Activated CD4-positive, alpha-beta memory T cell treated with anti-CD3 and anti-CD28 coated beads for 36 hours (primary cell): ENCODE results near the gene PPRC1. TPM values are rescaled to one million over a fixed set of nuclear protein-coding genes. Genes with fewer than 3 reads are reported as not detected.
A peak's percentile ranks its signal among the peaks of the same experiment; 100 is the strongest.

ENCODE experiments used
- CTCF ChIA-PET: fragments of 350-600 bp; sonication (Branson Sonifier 250); formaldehyde crosslinking; loops from one replicate; lab custom pipeline; 2021; ENCODE audit warnings: antibody characterized with exemption, inconsistent platforms; lab: Charles Lee
- POLR2A ChIA-PET: fragments of 350-600 bp; sonication (Branson Sonifier 250); formaldehyde crosslinking; loops from one replicate; lab custom pipeline; 2021; ENCODE audit warnings: antibody characterized with exemption; lab: Charles Lee
- DNase-seq: peaks from one replicate; pipeline ENCODE4 v3.0.0-alpha.2; 2020
- H3K27ac Mint-ChIP-seq: one replicate; pipeline ENCODE4 v1.8.0; 2021; ENCODE audit warnings: mixed read lengths
- H3K27me3 Mint-ChIP-seq: one replicate; pipeline ENCODE4 v1.8.0; 2021; ENCODE audit warnings: mixed read lengths
- H3K36me3 Mint-ChIP-seq: one replicate; pipeline ENCODE4 v1.8.0; 2021; ENCODE audit warnings: mixed read lengths
- H3K4me1 Mint-ChIP-seq: one replicate; pipeline ENCODE4 v1.8.0; 2021; ENCODE audit warnings: low read depth, mixed read lengths
- H3K4me3 Mint-ChIP-seq: one replicate; pipeline ENCODE4 v1.8.0; 2021; ENCODE audit warnings: mild to moderate bottlenecking, mixed read lengths
- H3K9me3 Mint-ChIP-seq: one replicate; pipeline ENCODE4 v1.8.0; 2021; ENCODE audit warnings: mixed read lengths
- intact Hi-C: fragments of 100-400 bp; cut with micrococcal nuclease; formaldehyde crosslinking; loops from one replicate; pipeline ENCODE4 v1.15.1; 2023
- total RNA-seq, 2 experiments: library from RNA; stranded (reverse); gene quantifications; one replicate each; pipeline ENCODE4 v1.2.3, GENCODE V29; 2021

The PPRC1 gene
- total RNA-seq, 2 experiments from 2014 or later: 59.1 to 65.9 TPM

- H3K4me1 Mint-ChIP-seq: peaks cover 52% of the 10 kb centered on the region
- CTCF ChIA-PET: interaction anchor here (1.8 kb wide), 1 partner anchor 13 kb away, joined by 10 read pairs; the partner anchor contains the start of gene PPRC1
- POLR2A ChIA-PET: interaction anchor here (1.3 to 1.4 kb wide), 2 partner anchors 8 to 34 kb away, joined by 3 read pairs; no protein-coding TSS in a partner anchor
These were observed 13.3 kb upstream of the PPRC1 start for GRCh38 chr10:102119417-102120141.

GRCh38 chr10:102120142-102120990, 12.5 kb upstream of the PPRC1 start, which contains the start of gene LDB1:
Gene LDB1, minus strand, starts transcription at chr10:102120368. Its CDS starts 258 bp downstream, at chr10:102120110.
- ChIA-PET POLR2A (no interaction called here), CTCF (interaction anchor here (4.1 kb wide), 1 partner anchor 11 kb away, joined by 37 read pairs; the partner anchor contains the start of gene PPRC1)
- H3K27me3 Mint-ChIP-seq: no peaks in the 10 kb centered on the region
- peaks cover 49% of the 10 kb centered on the region for H3K4me1 Mint-ChIP-seq
- DNase-seq: peak; percentile 74
- peak within 1 kb of the TSS; percentile 92 for H3K4me3 Mint-ChIP-seq
- peak within 1 kb of the TSS; percentile 96 for H3K27ac Mint-ChIP-seq
- intact Hi-C loops: no loop called here
- H3K36me3 Mint-ChIP-seq: no peaks in the 10 kb centered on the region
- H3K9me3 Mint-ChIP-seq: no peaks in the 10 kb centered on the region

More at GRCh38 chr10:102119417-102120141, 13.3 kb upstream of the PPRC1 start:
- Mint-ChIP-seq H3K4me3 (peak overlapping the region; percentile 92), H3K36me3 (peaks cover 1% of the 10 kb centered on the region), H3K27me3 (no peaks in the 10 kb centered on the region), H3K9me3 (no peaks in the 10 kb centered on the region), H3K27ac (peak overlapping the region; percentile 96)
- intact Hi-C loops: loop anchor here (1.0 to 2.0 kb wide), 2 partner anchors 126 to 301 kb away; partner anchors contain the start of genes GBF1 and OGA
- peak; percentile 75 for DNase-seq

DNA sequence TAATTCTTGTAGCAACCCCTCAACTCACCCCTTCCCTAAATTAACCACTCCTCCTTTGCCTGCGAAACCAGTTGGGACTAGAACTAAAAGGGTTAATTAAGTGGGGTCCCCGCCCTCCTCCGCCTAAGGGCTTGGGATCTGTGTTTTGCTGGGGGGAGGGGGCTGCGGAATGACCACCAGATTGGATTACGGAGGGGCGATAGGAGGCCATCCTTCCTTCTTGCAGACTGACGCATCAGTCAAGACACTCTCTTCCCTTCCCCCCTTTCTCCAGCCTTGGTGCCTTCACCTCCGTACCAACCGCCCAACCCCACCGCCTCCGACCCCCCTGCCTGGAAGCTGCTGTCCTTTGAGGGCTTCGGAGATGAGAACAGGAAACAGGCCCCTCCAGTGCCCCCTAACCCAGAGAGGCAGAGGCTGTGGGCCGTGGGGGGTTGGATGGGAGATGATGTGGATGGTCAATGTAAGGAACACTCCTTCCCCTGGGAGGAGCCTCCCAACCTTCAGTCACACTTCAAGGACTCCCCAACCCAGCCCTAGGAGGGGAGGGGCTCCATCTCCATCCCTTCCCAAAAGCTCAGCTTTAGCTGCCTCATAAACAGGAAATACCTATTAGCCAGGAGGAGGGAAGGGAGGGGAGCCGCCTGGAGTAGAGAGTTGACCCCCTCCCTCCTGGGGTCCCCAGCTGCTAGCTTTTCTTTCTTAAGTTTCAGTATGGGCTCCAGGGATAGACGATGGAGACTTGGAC, 11.7 kb upstream of the PPRC1 start:
- CTCF ChIA-PET: interaction anchor here (0.6 to 4.1 kb wide), 2 partner anchors 11 to 50 kb away, joined by 3 to 37 read pairs; partner anchors contain the start of gene PPRC1
- H3K4me3 Mint-ChIP-seq: peak overlapping the region; percentile 92
- intact Hi-C loops: no loop called here
- H3K36me3 Mint-ChIP-seq: no peaks in the 10 kb centered on the region
- peak overlapping the region; percentile 96 for H3K27ac Mint-ChIP-seq
- no peaks in the 10 kb centered on the region for H3K9me3 Mint-ChIP-seq
- POLR2A ChIA-PET: no interaction called here
- no peaks in the 10 kb centered on the region for H3K27me3 Mint-ChIP-seq
- peak; percentile 27 for DNase-seq
- peaks cover 41% of the 10 kb centered on the region for H3K4me1 Mint-ChIP-seq

GRCh38 chr10:102121739-102122372, 11.0 kb upstream of the PPRC1 start:
- Mint-ChIP-seq H3K27ac (peak overlapping the region; percentile 18), H3K27me3 (no peaks in the 10 kb centered on the region), H3K4me3 (no peak overlapping the region), H3K9me3 (no peaks in the 10 kb centered on the region), H3K4me1 (peaks cover 34% of the 10 kb centered on the region), H3K36me3 (no peaks in the 10 kb centered on the region)
- intact Hi-C loops: no loop called here
- POLR2A ChIA-PET: no interaction called here
- CTCF ChIA-PET: interaction anchor here (0.6 to 4.1 kb wide), 2 partner anchors 10 to 49 kb away, joined by 3 to 37 read pairs; partner anchors contain the start of gene PPRC1
- DNase-seq: no peak

DNA sequence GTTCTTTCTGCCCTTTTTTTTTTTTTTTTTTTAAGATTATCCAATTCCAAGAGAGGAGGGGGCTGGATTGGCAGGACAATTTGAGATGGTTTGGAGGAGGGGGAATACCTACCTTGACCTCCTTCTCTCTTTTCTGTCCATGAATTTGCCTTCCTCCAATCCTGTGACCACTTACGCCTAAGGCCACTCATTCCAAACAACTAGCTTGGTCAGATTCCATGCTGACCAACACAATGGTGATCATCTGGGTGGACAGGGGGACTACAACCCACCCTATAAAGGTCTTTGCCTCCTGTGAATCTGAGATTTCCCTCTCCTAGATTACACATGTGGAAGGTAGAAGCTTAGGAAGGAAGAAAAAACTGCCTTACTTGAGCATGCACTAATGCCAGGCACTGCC, 10.4 kb upstream of the PPRC1 start:
- CTCF ChIA-PET: interaction anchor here (4.1 kb wide), 1 partner anchor 9 kb away, joined by 37 read pairs; the partner anchor contains the start of gene PPRC1
- DNase-seq: no peak
- Mint-ChIP-seq H3K9me3 (no peaks in the 10 kb centered on the region), H3K4me1 (peaks cover 28% of the 10 kb centered on the region), H3K27me3 (no peaks in the 10 kb centered on the region), H3K27ac (no peak overlapping the region), H3K4me3 (no peak overlapping the region), H3K36me3 (no peaks in the 10 kb centered on the region)
- POLR2A ChIA-PET: interaction anchor here (0.6 to 0.9 kb wide), 3 partner anchors 9 to 276 kb away, joined by 3 to 8 read pairs (median 3); no protein-coding TSS in a partner anchor
- intact Hi-C loops: no loop called here

GRCh38 chr10:102123223-102123622, 9.6 kb upstream of the PPRC1 start:
- H3K9me3 Mint-ChIP-seq: no peaks in the 10 kb centered on the region
- peaks cover 20% of the 10 kb centered on the region for H3K4me1 Mint-ChIP-seq
- POLR2A ChIA-PET: interaction anchor here (0.6 to 1.1 kb wide), 5 partner anchors 8 to 276 kb away, joined by 3 to 8 read pairs (median 3); no protein-coding TSS in a partner anchor
- intact Hi-C loops: no loop called here
- no peak overlapping the region for H3K27ac Mint-ChIP-seq
- H3K27me3 Mint-ChIP-seq: no peaks in the 10 kb centered on the region
- DNase-seq: no peak
- CTCF ChIA-PET: interaction anchor here (4.1 kb wide), 1 partner anchor 9 kb away, joined by 37 read pairs; the partner anchor contains the start of gene PPRC1
- no peak overlapping the region for H3K4me3 Mint-ChIP-seq
- H3K36me3 Mint-ChIP-seq: no peaks in the 10 kb centered on the region

DNA sequence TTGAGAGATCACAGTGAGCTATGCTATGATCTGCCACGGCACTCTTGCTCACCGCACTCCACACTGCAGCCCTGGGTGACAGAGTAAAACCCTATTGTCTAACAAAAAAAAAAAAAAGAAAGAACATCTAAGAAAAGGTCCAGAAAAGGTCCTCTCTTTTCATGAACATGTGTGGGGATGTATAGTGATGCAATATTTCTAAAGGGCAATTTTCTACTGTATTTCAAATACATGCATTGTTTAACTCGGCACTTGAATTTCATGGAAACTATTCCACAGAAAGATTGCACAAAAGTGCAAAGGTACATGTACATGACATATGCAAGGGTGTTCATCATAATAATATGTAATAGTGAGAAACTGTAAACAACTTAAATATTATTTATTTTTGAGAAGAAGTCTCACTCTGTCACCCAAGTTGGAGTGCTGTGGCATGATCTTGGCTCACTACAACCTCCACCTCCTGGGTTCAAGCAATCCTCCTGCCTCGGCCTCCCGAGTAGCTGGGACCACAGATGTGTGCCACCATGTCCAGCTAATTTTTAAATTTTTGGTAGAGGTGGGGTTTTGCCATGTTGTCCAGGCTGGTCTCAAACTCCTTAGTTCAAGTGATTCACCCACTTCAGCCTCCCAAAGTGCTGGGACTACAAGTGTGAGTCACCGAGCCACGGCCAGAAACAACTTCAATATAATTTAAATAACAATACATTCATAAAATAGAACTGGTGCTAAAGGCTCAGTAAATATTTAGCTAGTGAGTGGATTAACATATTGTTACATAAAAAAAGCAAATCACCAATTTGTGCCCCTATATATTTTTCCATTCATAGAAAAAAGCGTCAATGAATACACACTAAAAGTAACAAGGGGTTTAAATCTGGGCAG, 1.3 kb upstream of the PPRC1 start:
- DNase-seq: no peak
- no peaks in the 10 kb centered on the region for H3K27me3 Mint-ChIP-seq
- intact Hi-C loops: loop anchor here (1.0 to 5.0 kb wide), 5 partner anchors 14 to 371 kb away; partner anchors contain the start of genes ACTR1A and NOLC1
- POLR2A ChIA-PET: interaction anchor here (0.8 to 1.6 kb wide), 4 partner anchors 8 to 130 kb away, joined by 3 to 6 read pairs (median 4); partner anchors contain the start of gene NOLC1
- no peaks in the 10 kb centered on the region for H3K9me3 Mint-ChIP-seq
- peaks cover 32% of the 10 kb centered on the region for H3K4me1 Mint-ChIP-seq
- H3K27ac Mint-ChIP-seq: peak overlapping the region; percentile 98
- peaks cover 17% of the 10 kb centered on the region for H3K36me3 Mint-ChIP-seq
- no peak overlapping the region for H3K4me3 Mint-ChIP-seq
- CTCF ChIA-PET: interaction anchor here (0.7 to 2.8 kb wide), 11 partner anchors 9 to 268 kb away, joined by 3 to 37 read pairs (median 5); partner anchors contain the start of gene NOLC1

DNA sequence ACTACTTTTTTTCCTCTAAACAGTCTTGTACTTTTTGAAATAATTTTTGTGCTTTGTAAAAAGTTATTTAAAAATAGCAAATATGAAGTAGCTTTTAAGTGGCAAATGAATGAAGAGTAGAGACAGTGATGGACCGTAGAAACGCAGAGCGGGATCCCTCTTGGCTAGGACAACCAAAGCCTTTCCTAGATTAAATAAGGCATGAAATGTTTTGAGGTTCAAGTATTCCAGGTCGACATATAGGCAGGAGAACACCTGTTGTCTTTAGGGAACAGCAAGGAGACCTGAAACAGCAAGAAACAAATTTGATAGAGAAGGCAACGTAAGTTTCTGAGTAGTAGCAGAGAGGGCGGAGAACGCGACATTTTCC, 662 bp upstream of the PPRC1 start:
- peaks cover 36% of the 10 kb centered on the region for H3K4me1 Mint-ChIP-seq
- ChIA-PET CTCF (interaction anchor here (0.7 to 2.8 kb wide), 12 partner anchors 9 to 267 kb away, joined by 3 to 37 read pairs (median 6); partner anchors contain the start of gene NOLC1), POLR2A (interaction anchor here (1.0 to 1.6 kb wide), 5 partner anchors 15 to 131 kb away, joined by 3 to 6 read pairs (median 4); partner anchors contain the start of gene NOLC1)
- peak overlapping the region; percentile 98 for H3K27ac Mint-ChIP-seq
- H3K4me3 Mint-ChIP-seq: peak overlapping the region; percentile 100
- no peaks in the 10 kb centered on the region for H3K9me3 Mint-ChIP-seq
- no peaks in the 10 kb centered on the region for H3K27me3 Mint-ChIP-seq
- peaks cover 17% of the 10 kb centered on the region for H3K36me3 Mint-ChIP-seq
- intact Hi-C loops: loop anchor here (1.0 to 5.0 kb wide), 5 partner anchors 15 to 370 kb away; partner anchors contain the start of genes ACTR1A and NOLC1
- no peak for DNase-seq

GRCh38 chr10:102133373-102134195, 744 bp downstream of the PPRC1 start:
- Mint-ChIP-seq H3K4me3 (peak overlapping the region; percentile 100), H3K27ac (peak overlapping the region; percentile 98), H3K36me3 (peaks cover 21% of the 10 kb centered on the region), H3K27me3 (no peaks in the 10 kb centered on the region), H3K9me3 (no peaks in the 10 kb centered on the region), H3K4me1 (peaks cover 42% of the 10 kb centered on the region)
- CTCF ChIA-PET: interaction anchor here (2.0 kb wide), 1 partner anchor 36 kb away, joined by 7 read pairs; no protein-coding TSS in a partner anchor
- DNase-seq: peak; percentile 81
- POLR2A ChIA-PET: no interaction called here
- intact Hi-C loops: loop anchor here (5.0 kb wide), 1 partner anchor 301 kb away; no protein-coding TSS in a partner anchor
